ENCODE measurements around the gene HIC1.
"Not testable (repeated sequence)": the region's sequence is repeated elsewhere in the genome, so short reads cannot be mapped to it uniquely, and the experiment has no call there.

Gene HIC1

GRCh38 chr17:2054512-2055291, at the start of gene HIC1:
Gene HIC1 (plus strand): TSS chr17:2055103. CDS start chr17:2056691, 1,588 bp downstream.
- in situ Hi-C loops (cut with HindIII; ENCODE audit: low pct_unique_long_range_greater_than_20kb, low sequenced_read_pairs): no loop called here
- no peak for TF ChIP-seq JUND (IDR thresholded peaks at IDR 0.05; ENCODE audit: low read depth)
- DNase-seq (ENCODE audit: low read depth in 1 of 2, low spot score in 1 of 2): peak; percentile 48 to 96

GRCh38 chr17:2008332-2009126, 46.4 kb upstream of the HIC1 start:
- in situ Hi-C loops (cut with HindIII; ENCODE audit: low pct_unique_long_range_greater_than_20kb, low sequenced_read_pairs): no loop called here
- no peak for TF ChIP-seq JUND (IDR thresholded peaks at IDR 0.05; ENCODE audit: low read depth)
- DNase-seq (ENCODE audit: low read depth in 1 of 2, low spot score in 1 of 2): no peak

- in situ Hi-C loops (cut with HindIII; ENCODE audit: low pct_unique_long_range_greater_than_20kb, low sequenced_read_pairs): no loop called here
- TF ChIP-seq JUND (IDR thresholded peaks at IDR 0.05; ENCODE audit: low read depth): no peak
- DNase-seq (ENCODE audit: low read depth in 1 of 2, low spot score in 1 of 2): no peak
Measured at GRCh38 chr17:2009737-2010136, 45.2 kb upstream of the HIC1 start.

- peak; percentile 44 to 98 for DNase-seq (ENCODE audit: low read depth in 1 of 2, low spot score in 1 of 2)
- TF ChIP-seq JUND (IDR thresholded peaks at IDR 0.05; ENCODE audit: low read depth): peak; percentile 76; the same call in 1 of the 2 replicates
- in situ Hi-C loops (cut with HindIII; ENCODE audit: low pct_unique_long_range_greater_than_20kb, low sequenced_read_pairs): no loop called here
Measured at GRCh38 chr17:2011411-2012371, 43.2 kb upstream of the HIC1 start.

GRCh38 chr17:2012499-2012898, 42.4 kb upstream of the HIC1 start:
- in situ Hi-C loops (cut with HindIII; ENCODE audit: low pct_unique_long_range_greater_than_20kb, low sequenced_read_pairs): no loop called here
- TF ChIP-seq JUND (IDR thresholded peaks at IDR 0.05; ENCODE audit: low read depth): no peak

GRCh38 chr17:2013220-2013993, 41.5 kb upstream of the HIC1 start:
- in situ Hi-C loops (cut with HindIII; ENCODE audit: low pct_unique_long_range_greater_than_20kb, low sequenced_read_pairs): not testable (repeated sequence)

More at GRCh38 chr17:2012499-2012898, 42.4 kb upstream of the HIC1 start:
- DNase-seq (ENCODE audit: low read depth in 1 of 2, low spot score in 1 of 2): no peak

GRCh38 chr17:2013994-2014317, 40.9 kb upstream of the HIC1 start:
- TF ChIP-seq JUND (IDR thresholded peaks at IDR 0.05; ENCODE audit: low read depth): no peak
- in situ Hi-C loops (cut with HindIII; ENCODE audit: low pct_unique_long_range_greater_than_20kb, low sequenced_read_pairs): no loop called here
- no peak for DNase-seq (ENCODE audit: low read depth in 1 of 2, low spot score in 1 of 2)

More at GRCh38 chr17:2013220-2013993, 41.5 kb upstream of the HIC1 start:
- not testable (repeated sequence) for DNase-seq (ENCODE audit: low read depth in 1 of 2, low spot score in 1 of 2)

GRCh38 chr17:2015314-2015713, 39.6 kb upstream of the HIC1 start:
- in situ Hi-C loops (cut with HindIII; ENCODE audit: low pct_unique_long_range_greater_than_20kb, low sequenced_read_pairs): no loop called here
- TF ChIP-seq JUND (IDR thresholded peaks at IDR 0.05; ENCODE audit: low read depth): no peak
- no peak for DNase-seq (ENCODE audit: low read depth in 1 of 2, low spot score in 1 of 2)

GRCh38 chr17:2016494-2016893, 38.4 kb upstream of the HIC1 start:
- TF ChIP-seq JUND (IDR thresholded peaks at IDR 0.05; ENCODE audit: low read depth): no peak
- no peak for DNase-seq (ENCODE audit: low read depth in 1 of 2, low spot score in 1 of 2)
- in situ Hi-C loops (cut with HindIII; ENCODE audit: low pct_unique_long_range_greater_than_20kb, low sequenced_read_pairs): no loop called here

GRCh38 chr17:2017274-2017941, 37.5 kb upstream of the HIC1 start:
- no peak for TF ChIP-seq JUND (IDR thresholded peaks at IDR 0.05; ENCODE audit: low read depth)

More at GRCh38 chr17:2017274-2017941, 37.5 kb upstream of the HIC1 start:
- in situ Hi-C loops (cut with HindIII; ENCODE audit: low pct_unique_long_range_greater_than_20kb, low sequenced_read_pairs): no loop called here
- peak in 1 of 2 experiments; percentile 48 for DNase-seq (ENCODE audit: low read depth in 1 of 2, low spot score in 1 of 2)
